ENCODE measurements around the gene MEPCE.

The MEPCE gene

DNA sequence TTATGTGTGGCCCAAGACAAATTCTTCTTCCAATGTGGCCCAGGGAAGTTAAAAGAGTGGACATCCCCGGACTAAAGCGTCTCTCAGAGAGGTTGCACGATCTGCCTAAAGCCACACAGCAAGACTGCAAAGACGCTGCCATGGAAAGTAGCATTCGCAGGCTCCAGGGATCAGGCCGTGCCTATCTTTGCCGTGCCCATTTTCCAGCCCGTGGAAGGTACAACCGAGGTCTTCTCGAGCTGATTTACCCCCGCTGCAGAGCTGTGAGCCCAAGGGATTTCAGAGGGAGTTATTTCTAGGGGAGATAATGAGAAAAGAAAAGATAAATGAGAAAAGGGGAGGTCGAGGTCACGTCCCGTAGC is 53.1 kb downstream of the MEPCE start:
- no peak for DNase-seq (ENCODE audit: low read depth in 2 of 2, low spot score in 1 of 2)

DNA sequence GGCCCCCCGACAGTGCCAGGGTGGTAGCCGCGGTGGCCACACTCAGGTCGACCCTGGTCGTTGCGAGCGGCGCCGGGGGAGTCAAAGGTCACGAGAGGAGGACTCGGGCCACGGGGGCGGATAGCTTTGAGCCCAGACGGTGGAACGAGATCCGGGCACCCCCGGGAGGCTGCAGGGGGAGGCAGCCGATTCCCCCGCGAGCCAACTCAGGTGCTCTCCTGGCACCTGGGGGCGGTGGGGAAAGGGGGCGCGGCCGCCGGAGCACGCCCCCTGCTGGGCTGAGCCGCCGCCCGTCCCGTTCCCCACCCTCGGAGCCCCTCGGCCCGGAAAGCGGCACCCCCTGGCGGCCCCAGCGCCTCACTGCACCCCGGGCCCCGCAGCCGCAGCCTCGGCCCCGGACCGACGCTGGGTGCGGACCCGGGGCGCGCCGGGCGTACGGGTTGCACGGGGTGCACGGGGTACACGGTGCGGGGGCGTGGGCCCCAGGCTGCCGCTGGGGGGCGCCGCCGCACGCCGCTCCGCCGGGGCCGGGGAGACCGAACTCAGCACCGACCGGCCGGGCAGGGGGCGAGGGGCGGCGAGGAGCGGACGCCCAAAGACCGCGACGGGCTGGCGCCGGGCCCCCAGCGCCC is 53.6 kb downstream of the MEPCE start:
- DNase-seq (ENCODE audit: low read depth in 2 of 2, low spot score in 1 of 2): peak; percentile 48 to 58

Data from stimulated activated CD8-positive, alpha-beta memory T cell treated with anti-CD3 and anti-CD28 coated beads, Interleukin-4, amount 100 ng/mL, for 4 hours (primary cell).